ENCODE results near the gene ACAD8. TPM values are rescaled to one million over a fixed set of nuclear protein-coding genes. Genes with fewer than 3 reads are reported as not detected.
"Not testable (repeated sequence)": the region's sequence is repeated elsewhere in the genome, so short reads cannot be mapped to it uniquely, and the experiment has no call there.

Gene ACAD8
- total and polyA plus RNA-seq, 7 experiments from 2014 or later, result 18.5 to 40.2 (median 26.1) TPM

DNA sequence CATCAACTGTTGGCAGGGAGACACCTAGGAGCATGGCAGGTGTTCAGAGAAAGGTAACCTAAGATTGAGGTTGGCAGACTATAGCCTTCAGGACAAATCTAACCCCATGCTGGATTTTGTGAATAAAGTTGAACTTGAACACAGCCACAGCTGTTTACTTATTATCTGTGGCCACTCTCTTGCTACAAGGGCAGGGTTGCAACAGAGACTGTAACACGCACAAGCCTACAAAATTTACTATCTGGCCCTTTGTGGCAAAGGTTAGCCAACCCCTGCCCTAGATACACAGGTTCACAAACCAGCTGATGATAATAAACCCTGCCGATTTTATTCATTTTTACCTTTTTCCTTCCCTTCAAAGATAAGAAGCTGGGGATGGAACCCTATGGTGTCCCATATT lies 2.7 kb upstream of the ACAD8 start:
- no peak overlapping the region for H3K4me3 ChIP-seq (ENCODE audit: low read length)
- ChIA-PET CTCF (interaction anchor here (1.0 kb wide), 1 partner anchor 43 kb away, joined by 3 read pairs; no protein-coding TSS in a partner anchor), POLR2A (interaction anchor here (0.9 to 8.5 kb wide), 5 partner anchors 11 to 25 kb away, joined by 3 to 111 read pairs (median 3); partner anchors contain the start of genes GLB1L3, NCAPD3 and VPS26B)
- Mint-ChIP-seq H3K36me3 (peaks cover 3 to 35% (median 16%) of the 10 kb centered on the region in 5 donors), H3K9me3 (no peaks in the 10 kb centered on the region), H3K4me1 (peaks cover 22 to 43% (median 32%) of the 10 kb centered on the region in 7 donors), H3K27me3 (no peaks in the 10 kb centered on the region), H3K4me3 (no peak overlapping the region), H3K27ac (peak overlapping the region in 3 of 9 donors; percentile 8 to 91 (median 55))
- H3K9me3 ChIP-seq (ENCODE audit: control insufficient read depth in 2 of 3, low read length in 3 of 3), result no peaks in the 10 kb centered on the region
- DNase-seq (no peak), ATAC-seq (no peak)
- H3K27ac ChIP-seq (ENCODE audit: low read depth, low read length), result peak overlapping the region; percentile 8
- no peaks in the 10 kb centered on the region for H3K27me3 ChIP-seq (ENCODE audit: control insufficient read depth in 2 of 2, insufficient read depth in 2 of 2, low read length in 2 of 2)
- H3K36me3 ChIP-seq (ENCODE audit: control insufficient read depth in 2 of 3, insufficient read depth in 3 of 3, low read length in 3 of 3), result peaks cover 14 to 59% (median 14%) of the 10 kb centered on the region in 3 experiments
- intact Hi-C loops (cut with micrococcal nuclease), result loop anchor here in 1 of 2 donors (5.0 kb wide), 1 partner anchor 82 kb away; the partner anchor contains the start of gene GLB1L2
- H3K4me1 ChIP-seq (ENCODE audit: control insufficient read depth in 2 of 2, insufficient read depth in 2 of 2, low read length in 2 of 2), result peaks cover 16 to 18% of the 10 kb centered on the region in 2 donors

DNA sequence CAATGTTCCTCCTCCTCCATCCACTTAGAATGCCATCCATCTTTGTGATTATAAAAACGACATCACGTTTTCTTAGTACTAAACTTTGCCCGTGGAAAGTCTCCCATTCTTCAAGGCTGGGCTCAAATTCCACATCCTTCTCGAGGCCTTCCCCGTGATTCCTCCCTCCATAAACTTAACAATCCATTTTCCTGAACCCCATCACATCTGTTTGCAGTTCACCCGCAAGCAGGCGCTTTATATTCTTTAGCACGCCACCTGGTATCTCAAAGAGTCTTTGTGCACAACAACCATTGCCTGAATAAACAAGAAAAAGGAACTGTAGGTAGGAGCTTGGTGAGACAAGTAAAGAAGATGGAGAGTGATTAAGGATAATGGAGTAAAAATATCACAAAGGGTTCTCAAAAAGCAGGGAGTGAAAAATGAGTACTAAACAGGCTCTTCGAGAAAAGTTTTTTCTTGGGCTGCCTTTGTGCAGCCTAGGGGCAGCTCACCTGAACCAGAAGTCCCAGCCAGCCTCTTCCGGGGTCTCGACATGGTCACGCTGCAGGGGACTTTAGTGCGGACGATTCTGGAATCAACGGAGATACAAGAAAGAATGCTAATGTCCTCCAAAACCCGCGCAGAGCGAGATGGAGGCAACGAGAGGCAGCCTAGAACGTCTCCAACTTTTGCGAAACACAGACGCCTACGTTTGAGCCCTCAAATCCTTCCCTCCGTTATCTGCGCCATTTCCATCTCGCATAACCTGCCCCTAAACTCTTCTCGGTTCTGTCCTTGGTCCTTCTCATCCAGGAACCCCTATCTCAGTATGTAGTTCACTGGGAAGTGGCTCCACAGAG lies 801 bp upstream of the ACAD8 start:
- ATAC-seq, result peak; percentile 5
- no peaks in the 10 kb centered on the region for H3K9me3 ChIP-seq (ENCODE audit: control insufficient read depth in 2 of 3, low read length in 3 of 3)
- DNase-seq, result peak in 1 of 9 donors; percentile 37
- H3K27ac ChIP-seq (ENCODE audit: low read depth, low read length), result peak overlapping the region; percentile 66
- H3K4me1 Mint-ChIP-seq, result peaks cover 24 to 47% (median 40%) of the 10 kb centered on the region in 7 donors
- H3K27me3 ChIP-seq (ENCODE audit: control insufficient read depth in 2 of 2, insufficient read depth in 2 of 2, low read length in 2 of 2), result no peaks in the 10 kb centered on the region
- peaks cover 14 to 46% (median 14%) of the 10 kb centered on the region in 3 experiments for H3K36me3 ChIP-seq (ENCODE audit: control insufficient read depth in 2 of 3, insufficient read depth in 3 of 3, low read length in 3 of 3)
- intact Hi-C loops (cut with micrococcal nuclease), result loop anchor here (1.0 to 5.0 kb wide), 11 partner anchors 8 to 325 kb away; partner anchors contain the start of genes GLB1L2 (in 2 of the 2), VPS26B (in 2 of the 2) and GLB1L3 (in 1 of the 2)
- no peaks in the 10 kb centered on the region for H3K27me3 Mint-ChIP-seq
- CTCF ChIA-PET, result interaction anchor here (1.0 to 2.1 kb wide), 4 partner anchors 11 to 28 kb away, joined by 3 to 7 read pairs (median 6); partner anchors contain the start of genes GLB1L3, NCAPD3 and VPS26B
- no peaks in the 10 kb centered on the region for H3K9me3 Mint-ChIP-seq
- H3K27ac Mint-ChIP-seq, result peak overlapping the region; percentile 34 to 92 (median 88)
- peak overlapping the region; percentile 89 for H3K4me3 ChIP-seq (ENCODE audit: low read length)
- H3K4me3 Mint-ChIP-seq, result peak overlapping the region; percentile 79 to 99 (median 94)
- peaks cover 16 to 18% of the 10 kb centered on the region in 2 donors for H3K4me1 ChIP-seq (ENCODE audit: control insufficient read depth in 2 of 2, insufficient read depth in 2 of 2, low read length in 2 of 2)
- POLR2A ChIA-PET, result interaction anchor here (0.5 to 8.5 kb wide), 6 partner anchors 22 to 73 kb away, joined by 3 to 111 read pairs (median 3); partner anchors contain the start of genes GLB1L3, NCAPD3 and VPS26B
- peaks cover 3 to 30% (median 10%) of the 10 kb centered on the region in 5 donors for H3K36me3 Mint-ChIP-seq

DNA sequence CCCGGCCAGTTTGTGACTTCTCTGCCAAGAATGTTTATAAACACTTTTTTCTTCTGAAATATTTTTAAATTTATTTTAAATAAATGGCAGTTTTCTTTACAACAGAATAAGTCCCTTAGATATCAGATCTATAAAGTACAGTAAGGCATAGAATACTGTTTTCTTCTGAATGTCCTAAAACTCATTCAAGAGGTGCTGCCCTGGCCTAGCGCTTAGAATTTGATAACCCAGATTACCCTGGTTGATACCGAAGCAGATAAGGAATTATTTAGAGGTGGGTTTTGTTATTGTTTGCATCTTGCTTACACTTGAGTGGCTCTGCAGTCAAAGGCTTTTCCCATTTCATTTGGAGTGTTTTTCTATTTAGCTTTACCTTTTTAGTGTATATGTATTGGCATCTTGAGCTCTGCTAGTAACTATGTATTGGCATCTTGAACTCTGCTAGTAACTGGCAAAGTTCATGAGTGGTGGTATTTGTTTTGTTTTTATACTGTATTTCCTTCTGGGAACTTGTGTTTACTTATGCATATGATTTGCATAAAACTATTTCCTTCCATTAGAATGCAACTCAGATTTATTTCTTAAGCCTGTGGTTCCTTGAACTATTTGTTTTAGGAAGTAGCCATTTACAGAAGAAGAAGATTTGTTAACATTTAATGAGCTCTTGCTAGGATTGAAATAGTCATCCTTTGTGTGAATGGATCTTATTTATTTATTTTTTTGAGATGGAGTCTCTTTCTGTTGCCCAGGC lies 1.2 kb downstream of the ACAD8 start:
- H3K4me1 ChIP-seq (ENCODE audit: control insufficient read depth in 2 of 2, insufficient read depth in 2 of 2, low read length in 2 of 2), result peaks cover 16 to 18% of the 10 kb centered on the region in 2 donors
- no peaks in the 10 kb centered on the region for H3K9me3 Mint-ChIP-seq
- ChIA-PET POLR2A (interaction anchor here (0.9 to 8.5 kb wide), 5 partner anchors 11 to 67 kb away, joined by 3 to 111 read pairs (median 3); partner anchors contain the start of genes GLB1L3, NCAPD3 and VPS26B), CTCF (interaction anchor here (0.6 to 1.4 kb wide), 3 partner anchors 21 to 47 kb away, joined by 3 to 4 read pairs (median 4); partner anchors contain the start of gene GLB1L3)
- H3K27me3 ChIP-seq (ENCODE audit: control insufficient read depth in 2 of 2, insufficient read depth in 2 of 2, low read length in 2 of 2), result no peaks in the 10 kb centered on the region
- H3K9me3 ChIP-seq (ENCODE audit: control insufficient read depth in 2 of 3, low read length in 3 of 3), result no peaks in the 10 kb centered on the region
- DNase-seq, result no peak
- H3K36me3 ChIP-seq (ENCODE audit: control insufficient read depth in 2 of 3, insufficient read depth in 3 of 3, low read length in 3 of 3), result peaks cover 7 to 42% (median 7%) of the 10 kb centered on the region in 3 experiments
- peak overlapping the region in 8 of 9 donors; percentile 17 to 92 (median 76) for H3K27ac Mint-ChIP-seq
- peaks cover 22 to 47% (median 40%) of the 10 kb centered on the region in 7 donors for H3K4me1 Mint-ChIP-seq
- H3K36me3 Mint-ChIP-seq, result peaks cover 0 to 25% (median 9%) of the 10 kb centered on the region in 5 donors
- H3K4me3 ChIP-seq (ENCODE audit: low read length), result no peak overlapping the region
- intact Hi-C loops (cut with micrococcal nuclease), result loop anchor here in 1 of 2 donors (5.0 kb wide), 1 partner anchor 78 kb away; the partner anchor contains the start of gene GLB1L2
- no peak for ATAC-seq
- no peaks in the 10 kb centered on the region for H3K27me3 Mint-ChIP-seq
- peak overlapping the region; percentile 79 to 99 (median 94) for H3K4me3 Mint-ChIP-seq
- no peak overlapping the region for H3K27ac ChIP-seq (ENCODE audit: low read depth, low read length)

DNA sequence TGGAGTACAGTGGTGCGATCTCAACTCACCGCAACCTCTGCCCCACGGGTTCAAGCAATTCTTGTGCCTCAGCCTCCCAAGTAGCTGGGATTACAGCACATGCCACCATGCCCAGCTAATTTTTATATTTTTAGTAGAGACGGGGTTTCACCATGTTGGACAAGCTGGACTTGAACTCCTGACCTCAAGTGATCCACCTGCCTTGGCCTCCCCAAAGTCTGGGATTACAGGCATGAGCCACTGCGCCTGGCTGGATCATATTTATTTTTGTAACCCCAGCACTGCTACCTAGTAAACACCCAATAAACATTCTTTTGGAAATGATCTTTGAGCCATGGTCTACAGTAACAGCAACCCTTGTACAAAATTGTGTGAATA lies 1.8 kb downstream of the ACAD8 start:
- Histone ChIP-seq H3K4me1 (ENCODE audit: control insufficient read depth in 2 of 2, insufficient read depth in 2 of 2, low read length in 2 of 2) (peaks cover 16 to 18% of the 10 kb centered on the region in 2 donors), H3K36me3 (ENCODE audit: control insufficient read depth in 2 of 3, insufficient read depth in 3 of 3, low read length in 3 of 3) (peaks cover 2 to 42% (median 6%) of the 10 kb centered on the region in 3 experiments)
- H3K4me3 ChIP-seq (ENCODE audit: low read length); H3K27me3 Mint-ChIP-seq; intact Hi-C loops (cut with micrococcal nuclease); H3K27me3 ChIP-seq (ENCODE audit: control insufficient read depth in 2 of 2, insufficient read depth in 2 of 2, low read length in 2 of 2); DNase-seq; ATAC-seq; H3K9me3 Mint-ChIP-seq; H3K9me3 ChIP-seq (ENCODE audit: control insufficient read depth in 2 of 3, low read length in 3 of 3); H3K27ac ChIP-seq (ENCODE audit: low read depth, low read length): not testable (repeated sequence)
- H3K36me3 Mint-ChIP-seq, result peaks cover 0 to 25% (median 9%) of the 10 kb centered on the region in 5 donors
- ChIA-PET POLR2A (interaction anchor here (0.9 to 8.5 kb wide), 4 partner anchors 10 to 29 kb away, joined by 3 to 111 read pairs (median 12); partner anchors contain the start of genes GLB1L3, NCAPD3 and VPS26B), CTCF (interaction anchor here (0.6 to 1.4 kb wide), 2 partner anchors 21 to 27 kb away, joined by 3 to 4 read pairs; partner anchors contain the start of gene GLB1L3)
- H3K4me3 Mint-ChIP-seq, result peak overlapping the region in 5 of 10 donors; percentile 47 to 80 (median 74)
- peak overlapping the region in 2 of 9 donors; percentile 42 to 70 for H3K27ac Mint-ChIP-seq
- peaks cover 22 to 47% (median 40%) of the 10 kb centered on the region in 7 donors for H3K4me1 Mint-ChIP-seq

DNA sequence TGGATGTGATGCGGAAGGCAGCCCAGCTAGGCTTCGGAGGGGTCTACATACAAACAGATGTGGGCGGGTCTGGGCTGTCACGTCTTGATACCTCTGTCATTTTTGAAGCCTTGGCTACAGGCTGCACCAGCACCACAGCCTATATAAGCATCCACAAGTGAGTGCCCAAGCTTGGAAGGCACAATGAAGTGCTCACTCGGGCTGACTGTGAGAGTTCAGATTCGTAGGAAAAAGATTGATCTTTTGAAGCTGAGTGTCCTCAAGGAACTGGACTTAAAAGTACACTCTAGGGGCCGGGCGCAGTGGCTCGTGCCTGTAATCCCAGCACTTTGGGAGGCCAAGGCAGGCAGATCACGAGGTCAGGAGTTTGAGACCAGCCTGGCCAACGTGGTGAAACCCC lies 3.7 kb downstream of the ACAD8 start:
- no peak overlapping the region for H3K4me3 Mint-ChIP-seq
- H3K4me1 Mint-ChIP-seq, result peaks cover 17 to 40% (median 30%) of the 10 kb centered on the region in 7 donors
- Histone ChIP-seq H3K27ac (ENCODE audit: low read depth, low read length) (no peak overlapping the region), H3K4me3 (ENCODE audit: low read length) (no peak overlapping the region), H3K4me1 (ENCODE audit: control insufficient read depth in 2 of 2, insufficient read depth in 2 of 2, low read length in 2 of 2) (peaks cover 7 to 13% of the 10 kb centered on the region in 2 donors), H3K27me3 (ENCODE audit: control insufficient read depth in 2 of 2, insufficient read depth in 2 of 2, low read length in 2 of 2) (no peaks in the 10 kb centered on the region), H3K36me3 (ENCODE audit: control insufficient read depth in 2 of 3, insufficient read depth in 3 of 3, low read length in 3 of 3) (peaks cover 4 to 52% (median 6%) of the 10 kb centered on the region in 3 experiments), H3K9me3 (ENCODE audit: control insufficient read depth in 2 of 3, low read length in 3 of 3) (no peaks in the 10 kb centered on the region)
- ChIA-PET POLR2A (interaction anchor here (1.5 kb wide), 1 partner anchor 33 kb away, joined by 4 read pairs; the partner anchor contains the start of genes NCAPD3 and VPS26B), CTCF (interaction anchor here (1.1 kb wide), 1 partner anchor 103 kb away, joined by 3 read pairs; no protein-coding TSS in a partner anchor)
- no peak for DNase-seq
- no peak overlapping the region for H3K27ac Mint-ChIP-seq
- peaks cover 0 to 21% (median 9%) of the 10 kb centered on the region in 5 donors for H3K36me3 Mint-ChIP-seq
- no peak for ATAC-seq
- intact Hi-C loops (cut with micrococcal nuclease), result no loop called here
- no peaks in the 10 kb centered on the region for H3K27me3 Mint-ChIP-seq
- H3K9me3 Mint-ChIP-seq, result no peaks in the 10 kb centered on the region
